IPS-15b (cell line): ENCODE results near the gene VPS33A.

Source experiments
- H3K27me3 ChIP-seq: one replicate; pipeline ENCODE4 v1.6.1; 2013; ENCODE audit warnings: low read length; ENCODE audit not compliant: control insufficient read depth, insufficient read depth
- H3K36me3 ChIP-seq: one replicate; pipeline ENCODE4 v1.6.1; 2013; ENCODE audit warnings: low read length; ENCODE audit not compliant: control insufficient read depth, insufficient read depth
- H3K4me1 ChIP-seq: one replicate; pipeline ENCODE4 v1.6.1; 2013; ENCODE audit warnings: mild to moderate bottlenecking, low read length; ENCODE audit not compliant: control insufficient read depth, insufficient read depth
- H3K4me3 ChIP-seq: one replicate; pipeline ENCODE4 v1.5.1; 2013; ENCODE audit warnings: low read depth, low read length
- H3K9ac ChIP-seq: one replicate; pipeline ENCODE4 v1.6.1; 2013; ENCODE audit warnings: low read depth, mild to moderate bottlenecking, low read length
- H3K9me3 ChIP-seq: one replicate; pipeline ENCODE4 v1.6.1; 2013; ENCODE audit warnings: mild to moderate bottlenecking, low read length; ENCODE audit not compliant: control insufficient read depth, insufficient read depth

VPS33A gene

GRCh38 chr12:122250047-122250446, 16.2 kb downstream of the VPS33A start:
- H3K9ac ChIP-seq, result no peak overlapping the region
- no peak overlapping the region for H3K4me3 ChIP-seq
- no peaks in the 10 kb centered on the region for H3K4me1 ChIP-seq
- no peaks in the 10 kb centered on the region for H3K36me3 ChIP-seq
- no peaks in the 10 kb centered on the region for H3K27me3 ChIP-seq
- H3K9me3 ChIP-seq, result no peaks in the 10 kb centered on the region

DNA sequence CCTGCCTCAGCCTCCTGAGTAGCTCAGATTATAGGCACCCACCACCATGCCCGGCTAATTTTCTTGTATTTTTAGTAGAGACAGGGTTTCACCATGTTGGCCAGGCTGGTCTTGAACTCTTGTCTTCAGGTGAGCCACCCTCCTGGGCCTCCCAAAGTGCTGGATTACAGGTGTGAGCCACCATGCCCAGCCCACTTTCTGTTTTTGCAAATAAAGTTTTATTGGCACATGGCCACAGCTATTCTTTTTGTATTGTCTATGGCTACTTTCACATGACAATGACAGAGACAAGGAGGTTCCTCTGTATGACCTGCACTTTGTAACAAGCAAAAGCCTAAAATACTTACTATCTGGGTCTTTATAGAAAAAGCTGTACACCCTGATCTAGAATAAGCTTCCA, 20.7 kb downstream of the VPS33A start:
- H3K9me3 ChIP-seq, result no peaks in the 10 kb centered on the region
- no peaks in the 10 kb centered on the region for H3K27me3 ChIP-seq
- no peaks in the 10 kb centered on the region for H3K4me1 ChIP-seq
- no peak overlapping the region for H3K4me3 ChIP-seq
- H3K36me3 ChIP-seq, result no peaks in the 10 kb centered on the region
- H3K9ac ChIP-seq, result no peak overlapping the region

GRCh38 chr12:122244565-122245371, 21.5 kb downstream of the VPS33A start:
- Histone ChIP-seq H3K9ac (no peak overlapping the region), H3K4me1 (no peaks in the 10 kb centered on the region)

GRCh38 chr12:122243965-122244364, 22.3 kb downstream of the VPS33A start:
- no peaks in the 10 kb centered on the region for H3K9me3 ChIP-seq
- H3K36me3 ChIP-seq, result peaks cover 6% of the 10 kb centered on the region
- no peak overlapping the region for H3K9ac ChIP-seq
- H3K4me1 ChIP-seq, result no peaks in the 10 kb centered on the region
- no peaks in the 10 kb centered on the region for H3K27me3 ChIP-seq
- H3K4me3 ChIP-seq, result no peak overlapping the region

More at GRCh38 chr12:122244565-122245371, 21.5 kb downstream of the VPS33A start:
- Histone ChIP-seq H3K27me3 (no peaks in the 10 kb centered on the region), H3K36me3 (peaks cover 5% of the 10 kb centered on the region), H3K9me3 (no peaks in the 10 kb centered on the region), H3K4me3 (no peak overlapping the region)

GRCh38 chr12:122238861-122239260, 27.4 kb downstream of the VPS33A start:
- Histone ChIP-seq H3K4me1 (no peaks in the 10 kb centered on the region), H3K4me3 (no peak overlapping the region), H3K9me3 (no peaks in the 10 kb centered on the region), H3K27me3 (no peaks in the 10 kb centered on the region), H3K36me3 (peaks cover 14% of the 10 kb centered on the region), H3K9ac (no peak overlapping the region)

DNA sequence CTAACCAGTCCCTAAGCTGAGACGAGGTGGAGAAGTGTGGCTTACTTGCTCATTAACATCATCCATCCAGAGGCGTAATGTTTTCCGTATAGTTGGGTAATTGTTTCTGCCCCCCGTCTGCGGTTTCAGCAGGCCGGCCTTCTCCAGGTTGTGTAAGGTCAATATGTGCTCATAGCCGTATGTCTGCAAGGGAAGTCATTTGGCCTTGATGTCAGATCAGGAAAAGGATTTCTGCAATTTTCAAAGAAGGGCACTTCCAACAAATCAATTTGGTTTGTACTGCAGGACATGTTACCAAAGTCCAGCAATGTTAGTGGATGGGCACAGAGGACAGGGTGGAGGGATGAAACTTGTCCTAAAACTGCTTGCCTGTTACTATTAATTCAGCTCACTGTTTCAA, 30.6 kb downstream of the VPS33A start:
- H3K9me3 ChIP-seq, result no peaks in the 10 kb centered on the region
- H3K27me3 ChIP-seq, result no peaks in the 10 kb centered on the region
- no peak overlapping the region for H3K9ac ChIP-seq
- peaks cover 21% of the 10 kb centered on the region for H3K36me3 ChIP-seq
- no peaks in the 10 kb centered on the region for H3K4me1 ChIP-seq
- H3K4me3 ChIP-seq, result no peak overlapping the region

DNA sequence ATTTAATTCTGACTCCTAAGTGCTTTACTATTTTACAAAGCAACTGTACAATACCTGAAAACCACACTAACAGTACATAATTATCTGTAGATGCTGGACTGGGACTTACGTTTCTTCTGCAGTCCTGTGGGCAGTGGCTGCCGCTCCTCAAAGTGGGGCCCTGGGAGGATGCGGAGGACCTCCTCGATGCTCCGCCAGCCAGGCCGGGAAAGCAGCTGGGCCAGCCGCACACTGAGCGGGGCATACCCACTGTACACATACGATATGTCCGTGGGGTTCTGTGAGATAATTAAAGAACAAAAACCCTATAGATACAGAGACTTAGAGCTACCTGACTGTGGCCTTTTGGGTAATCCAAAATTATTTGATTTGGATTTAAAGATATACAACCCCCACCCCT, 33.6 kb downstream of the VPS33A start:
- Histone ChIP-seq H3K9ac (no peak overlapping the region), H3K27me3 (peaks cover 4% of the 10 kb centered on the region), H3K36me3 (peaks cover 13% of the 10 kb centered on the region), H3K4me1 (no peaks in the 10 kb centered on the region), H3K9me3 (no peaks in the 10 kb centered on the region), H3K4me3 (no peak overlapping the region)

GRCh38 chr12:122230798-122231197, 35.5 kb downstream of the VPS33A start:
- H3K9ac ChIP-seq, result no peak overlapping the region
- H3K4me3 ChIP-seq, result no peak overlapping the region
- H3K9me3 ChIP-seq, result no peaks in the 10 kb centered on the region
- H3K4me1 ChIP-seq, result no peaks in the 10 kb centered on the region
- peaks cover 13% of the 10 kb centered on the region for H3K36me3 ChIP-seq
- H3K27me3 ChIP-seq, result peaks cover 8% of the 10 kb centered on the region

- H3K9ac ChIP-seq, result no peak overlapping the region
- H3K4me1 ChIP-seq, result peaks cover 5% of the 10 kb centered on the region
- H3K9me3 ChIP-seq, result no peaks in the 10 kb centered on the region
- no peak overlapping the region for H3K4me3 ChIP-seq
- H3K36me3 ChIP-seq, result peaks cover 20% of the 10 kb centered on the region
- peaks cover 8% of the 10 kb centered on the region for H3K27me3 ChIP-seq
Observed at GRCh38 chr12:122228092-122228491, 38.2 kb downstream of the VPS33A start.

DNA sequence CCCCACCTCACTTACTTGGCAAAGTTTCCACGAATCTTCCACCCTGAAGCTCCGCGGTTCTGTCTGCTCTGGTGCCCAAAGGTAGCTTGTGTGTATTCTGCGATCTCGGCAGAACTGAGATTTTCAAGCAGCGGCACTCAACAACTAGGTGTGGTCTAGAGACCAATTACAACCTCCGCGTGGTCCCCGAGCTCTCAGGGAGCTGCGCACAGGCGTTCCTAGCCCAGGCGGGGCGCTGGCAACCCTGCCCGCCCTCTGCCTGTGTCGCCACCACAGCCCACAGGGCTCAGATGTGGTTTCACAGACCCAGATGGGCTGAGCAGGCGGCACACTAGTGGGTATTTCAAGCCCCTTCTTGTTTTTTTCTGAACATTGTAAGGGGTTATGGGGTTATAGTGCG, 39.0 kb downstream of the VPS33A start:
- H3K4me1 ChIP-seq, result peaks cover 5% of the 10 kb centered on the region
- peaks cover 8% of the 10 kb centered on the region for H3K27me3 ChIP-seq
- H3K36me3 ChIP-seq, result peaks cover 27% of the 10 kb centered on the region
- H3K9ac ChIP-seq, result no peak overlapping the region
- H3K9me3 ChIP-seq, result no peaks in the 10 kb centered on the region
- H3K4me3 ChIP-seq, result no peak overlapping the region

DNA sequence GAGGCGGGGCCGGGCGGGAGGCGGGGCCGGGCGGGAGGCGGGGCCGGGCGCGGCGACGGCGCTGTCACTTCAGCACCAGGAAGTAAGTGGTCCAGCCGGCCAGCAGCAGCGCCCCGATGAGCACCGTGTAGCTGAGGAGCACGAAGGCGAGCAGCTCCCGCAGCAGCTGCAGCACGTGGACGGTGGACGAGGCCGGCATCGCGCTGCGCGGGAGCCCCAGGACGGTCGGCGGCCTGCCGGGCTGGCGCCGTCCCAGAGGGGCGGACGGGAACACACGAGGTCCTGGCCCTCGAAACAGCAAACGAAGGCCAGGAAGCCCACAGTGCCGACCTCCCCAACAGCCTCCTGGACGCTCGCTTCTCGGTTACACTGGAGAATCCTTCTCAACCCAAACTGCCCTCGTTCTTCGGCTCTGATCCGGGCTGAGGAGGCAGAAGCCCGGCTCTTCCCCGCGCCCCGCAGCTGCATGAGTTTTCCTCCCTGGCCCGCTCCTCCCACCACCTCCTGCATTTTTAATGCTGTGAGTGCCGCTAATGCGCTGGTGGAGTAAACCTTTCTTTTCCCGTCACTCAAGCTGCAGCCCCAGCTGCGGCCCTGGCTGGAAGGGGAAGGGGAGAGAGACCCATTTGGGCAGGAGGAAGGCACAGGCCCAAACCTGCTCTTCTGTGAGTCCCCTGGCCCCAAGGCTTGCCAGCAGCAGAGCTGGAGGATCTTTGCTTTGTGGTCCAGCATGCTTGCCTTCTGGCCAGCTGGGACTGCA, 39.7 kb downstream of the VPS33A start:
- H3K27me3 ChIP-seq, result peaks cover 8% of the 10 kb centered on the region
- H3K9ac ChIP-seq, result no peak overlapping the region
- H3K4me3 ChIP-seq, result peak overlapping the region; percentile 49
- H3K4me1 ChIP-seq, result peaks cover 5% of the 10 kb centered on the region
- no peaks in the 10 kb centered on the region for H3K9me3 ChIP-seq
- H3K36me3 ChIP-seq, result peaks cover 32% of the 10 kb centered on the region
